K562 (cell line): ENCODE data around the gene TNFAIP3. TPM values are rescaled to one million over a fixed set of nuclear protein-coding genes. Genes with fewer than 3 reads are reported as not detected.
A peak's percentile ranks its signal among the peaks of the same experiment; 100 is the strongest.

Experiments
- E2F3 ChIP-seq: fragments of 250-450 bp; sonication (Bioruptor Pico); IDR thresholded peaks from 2 replicates; pipeline ENCODE4 v1.4.0; 2020; ENCODE audit warnings: mild to moderate bottlenecking
- E2F4 ChIP-seq: sonication (generic); formaldehyde crosslinking; IDR thresholded peaks from 2 replicates; pipeline ENCODE4 v1.8.0; 2022; ENCODE audit warnings: mild to moderate bottlenecking, low read depth, missing genetic modification reagents
- NR1H2 ChIP-seq: sonication (generic); formaldehyde crosslinking; IDR thresholded peaks from 2 replicates; pipeline ENCODE4 v1.4.0; 2020; ENCODE audit warnings: mild to moderate bottlenecking, missing genetic modification reagents
- RAD21 ChIP-seq, 2 experiments: fragments of 250-450 bp in 1 of 2; fragments of 450-650 bp in 1 of 2; sonication (Bioruptor Pico) in 1 of 2; formaldehyde crosslinking in 1 of 2; IDR thresholded peaks in 1 of 2; conservative IDR thresholded peaks in 1 of 2; 2 replicates each; pipeline versions ENCODE4 v1.4.0 to v1.8.0; 2020 to 2022; ENCODE audit warnings: mild to moderate bottlenecking in 2 of 2, moderate library complexity in 1 of 2
- RBM17 ChIP-seq: fragments of 200-400 bp; formaldehyde crosslinking; IDR thresholded peaks from 2 replicates; pipeline ENCODE4 v1.6.1; 2017; ENCODE audit warnings: low read depth, mild to moderate bottlenecking, low read length, borderline replicate concordance
- RERE ChIP-seq: sonication (generic); formaldehyde crosslinking; IDR thresholded peaks from 2 replicates; pipeline ENCODE4 v1.8.0; 2023; ENCODE audit warnings: missing genetic modification reagents, mild to moderate bottlenecking, borderline replicate concordance
- SREBF1 ChIP-seq: fragments of 150-350 bp; IDR thresholded peaks from 2 replicates; pipeline ENCODE4 v1.6.1; 2014; ENCODE audit warnings: antibody characterized with exemption, low read depth, low read length, borderline replicate concordance
- ZNF318 ChIP-seq, 2 experiments: fragments of 450-650 bp; IDR thresholded peaks; 2 replicates each; pipeline ENCODE4 v1.6.1; 2016; ENCODE audit warnings: mild to moderate bottlenecking in 2 of 2, borderline replicate concordance in 1 of 2, low read depth in 1 of 2, moderate library complexity in 1 of 2
- ZNF384 ChIP-seq: IDR thresholded peaks from 2 replicates; pipeline ENCODE4 v1.6.1; 2012; ENCODE audit warnings: low read depth, low read length, improper control_type of control experiment
- ZSCAN32 ChIP-seq: fragments of 450-650 bp; formaldehyde crosslinking; IDR thresholded peaks from 2 replicates; pipeline ENCODE4 v1.4.0; 2020; ENCODE audit warnings: mild to moderate bottlenecking, moderate library complexity
- polyA plus RNA-seq, 8 experiments: library from polyadenylated mRNA; depleted of rRNA in 4 of 8; stranded (reverse) in 5 of 8; unstranded in 3 of 8; fragments of >200 nt; fragmentation: Nextera tagmentation in 2 of 8; fragmentation: Illumina TruSeq in 1 of 8; extraction: Ambion mirVana in 2 of 8; extraction: Trizol in 1 of 8; gene quantifications; 2 replicates each; pipeline versions ENCODE4 v1.2.1 to v1.2.3, GENCODE V29; 2011 to 2014; ENCODE audit warnings: inconsistent platforms in 1 of 8, missing spikeins in 1 of 8
- total RNA-seq, 7 experiments: library from RNA; depleted of rRNA in 6 of 7; stranded (reverse); fragments of >200 nt in 6 of 7; fragmentation: Illumina TruSeq in 2 of 7; extraction: Trizol in 2 of 7; gene quantifications; 2 replicates each; pipeline versions ENCODE4 v1.2.1 to v1.2.3, GENCODE V29; 2011 to 2021; ENCODE audit warnings: low replicate concordance in 1 of 7

The TNFAIP3 gene
- total and polyA plus RNA-seq, 9 of the 15 experiments (the other 6 are each of a cell fraction or from before 2014, with no cell fraction given): 0.79 to 17.0 (median 6.4) TPM

- TF ChIP-seq RAD21 (CRISPR knock-in tag; conservative IDR thresholded peaks at IDR 0.05 in 1 of 2, IDR thresholded peaks at IDR 0.05 in 1 of 2) (peak in 1 of 2 experiments; percentile 10; a peak in 1 of 4 replicates), ZSCAN32 (no peak), ZNF384 (no peak), RBM17 (no peak), SREBF1 (no peak), RERE (CRISPR knock-in tag) (no peak), NR1H2 (CRISPR knock-in tag) (no peak), E2F3 (CRISPR knock-in tag) (no peak), E2F4 (CRISPR knock-in tag) (no peak), ZNF318 (IDR thresholded peaks at IDR 0.05; ENCODE audit: borderline replicate concordance in 1 of 2, low read depth in 1 of 2) (no peak)
These were observed 53.0 kb downstream of the TNFAIP3 start (continued) for GRCh38 chr6:137919837-137920730.
